Panc1 (cell line): ENCODE results near the gene AHI1. TPM values are rescaled to one million over a fixed set of nuclear protein-coding genes. Genes with fewer than 3 reads are reported as not detected.

ENCODE experiments used
- ATAC-seq: fragments of 200-7000 bp; cut with Tn5 transposase; 2 replicates; pipeline ENCODE4 v1.9.1; 2020; ENCODE audit warnings: mild to moderate bottlenecking, moderate library complexity
- BruUV-seq: library from RNA; stranded (reverse); fragments of 400-500 nt; replicated peaks from 2 replicates; lab custom pipeline; 2021; lab: Mats Ljungman, UMichigan
- CTCF ChIA-PET: fragments of 300-600 bp; sonication (Branson Sonifier 250); formaldehyde crosslinking; loops from one replicate; lab custom pipeline; 2022; ENCODE audit warnings: antibody characterized with exemption; lab: Charles Lee
- POLR2A ChIA-PET: fragments of 300-600 bp; sonication (Branson Sonifier 250); formaldehyde crosslinking; loops from one replicate; lab custom pipeline; 2022; ENCODE audit warnings: antibody characterized with exemption; lab: Charles Lee
- DNase-seq: peaks from one replicate; pipeline ENCODE4 v3.0.0-alpha.2; 2010; ENCODE audit warnings: low read depth, low spot score
- H3K27ac ChIP-seq: 2 replicates; pipeline ENCODE4 v1.5.1; 2011; ENCODE audit warnings: mild to moderate bottlenecking, low read length, inconsistent platforms
- H3K27me3 ChIP-seq: fragments of 200-500 bp; sonication (Bioruptor generic); 2 replicates; pipeline ENCODE4 v1.6.0; 2014; ENCODE audit warnings: low read length, inconsistent platforms; ENCODE audit not compliant: control insufficient read depth, insufficient read depth
- H3K36me3 ChIP-seq: fragments of 200-500 bp; sonication (Bioruptor generic); 2 replicates; pipeline ENCODE4 v1.5.1; 2014; ENCODE audit warnings: inconsistent platforms, mild to moderate bottlenecking, low read length, moderate library complexity; ENCODE audit not compliant: control insufficient read depth, insufficient read depth
- H3K4me1 ChIP-seq: 2 replicates; pipeline ENCODE4 v1.5.1; 2011; ENCODE audit warnings: inconsistent platforms, mild to moderate bottlenecking, low read length, moderate library complexity; ENCODE audit not compliant: control insufficient read depth, insufficient read depth
- H3K4me3 ChIP-seq, 2 experiments: 2 replicates each; pipeline ENCODE4 v1.5.1; 2011 to 2012; ENCODE audit warnings: low read depth in 2 of 2, low read length in 2 of 2, mild to moderate bottlenecking in 2 of 2, inconsistent platforms in 1 of 2, moderate library complexity in 1 of 2
- H3K9me3 ChIP-seq: fragments of 200-500 bp; sonication (Bioruptor generic); 2 replicates; pipeline ENCODE4 v1.5.1; 2014; ENCODE audit warnings: low read depth, mild to moderate bottlenecking, inconsistent platforms, low read length, moderate library complexity; ENCODE audit not compliant: control insufficient read depth, insufficient read depth
- POLR2AphosphoS5 ChIP-seq: IDR thresholded peaks from 2 replicates; pipeline ENCODE4 v1.6.1; 2012; ENCODE audit warnings: mild to moderate bottlenecking, low read depth, low read length, moderate library complexity
- REST ChIP-seq, 2 experiments: IDR thresholded peaks; 2 replicates each; pipeline ENCODE4 v1.6.1; 2011 to 2012; ENCODE audit warnings: low read depth in 2 of 2, control low read depth in 1 of 2, low read length in 1 of 2, mild to moderate bottlenecking in 1 of 2, moderate library complexity in 1 of 2; ENCODE audit not compliant: insufficient read depth in 1 of 2
- SIN3A ChIP-seq: IDR thresholded peaks from 2 replicates; pipeline ENCODE4 v1.6.1; 2012; ENCODE audit warnings: low read depth, mild to moderate bottlenecking, low read length, moderate library complexity, borderline replicate concordance; ENCODE audit not compliant: insufficient read depth
- TCF7L2 ChIP-seq: IDR thresholded peaks from 2 replicates; pipeline ENCODE4 v1.6.1; 2011; ENCODE audit warnings: mild to moderate bottlenecking, low read depth, low read length, inconsistent platforms
- in situ Hi-C: cut with HindIII; loops from 2 replicates; pipeline ENCODE4 v1.10.0; 2016; ENCODE audit warnings: low sequenced_read_pairs, low pct_unique_long_range_greater_than_20kb
- intact Hi-C: fragments of 100-400 bp; cut with micrococcal nuclease; formaldehyde crosslinking; loops from one replicate; pipeline ENCODE4 v1.10.0; 2022; ENCODE audit not compliant: unreplicated experiment
- total RNA-seq: library from RNA; stranded (reverse); gene quantifications from one replicate; pipeline ENCODE4 v1.2.1, GENCODE V29; 2021; ENCODE audit not compliant: unreplicated experiment
- TF ChIP-seq, protein P1 (sequence below): fragments of 450-650 bp; IDR thresholded peaks from 2 replicates; pipeline ENCODE4 v1.5.1; 2017; ENCODE audit warnings: mild to moderate bottlenecking

Gene AHI1
- total RNA-seq, 1 experiment from 2014 or later = 22.3 TPM

GRCh38 chr6:135271626-135272025 is 225.9 kb downstream of the AHI1 start:
- Histone ChIP-seq H3K27me3 (no peaks in the 10 kb centered on the region), H3K27ac (no peak overlapping the region), H3K9me3 (no peaks in the 10 kb centered on the region), H3K4me3 (no peak overlapping the region), H3K36me3 (no peaks in the 10 kb centered on the region), H3K4me1 (no peaks in the 10 kb centered on the region)
- intact Hi-C loops (no loop called here), in situ Hi-C loops (no loop called here)
- TF ChIP-seq REST (IDR thresholded peaks at IDR 0.05; ENCODE audit: insufficient read depth in 1 of 2, low read depth in 2 of 2, low read length in 1 of 2) (no peak), SIN3A (no peak), POLR2AphosphoS5 (no peak), TCF7L2 (no peak)
- TF ChIP-seq, protein P1, sequence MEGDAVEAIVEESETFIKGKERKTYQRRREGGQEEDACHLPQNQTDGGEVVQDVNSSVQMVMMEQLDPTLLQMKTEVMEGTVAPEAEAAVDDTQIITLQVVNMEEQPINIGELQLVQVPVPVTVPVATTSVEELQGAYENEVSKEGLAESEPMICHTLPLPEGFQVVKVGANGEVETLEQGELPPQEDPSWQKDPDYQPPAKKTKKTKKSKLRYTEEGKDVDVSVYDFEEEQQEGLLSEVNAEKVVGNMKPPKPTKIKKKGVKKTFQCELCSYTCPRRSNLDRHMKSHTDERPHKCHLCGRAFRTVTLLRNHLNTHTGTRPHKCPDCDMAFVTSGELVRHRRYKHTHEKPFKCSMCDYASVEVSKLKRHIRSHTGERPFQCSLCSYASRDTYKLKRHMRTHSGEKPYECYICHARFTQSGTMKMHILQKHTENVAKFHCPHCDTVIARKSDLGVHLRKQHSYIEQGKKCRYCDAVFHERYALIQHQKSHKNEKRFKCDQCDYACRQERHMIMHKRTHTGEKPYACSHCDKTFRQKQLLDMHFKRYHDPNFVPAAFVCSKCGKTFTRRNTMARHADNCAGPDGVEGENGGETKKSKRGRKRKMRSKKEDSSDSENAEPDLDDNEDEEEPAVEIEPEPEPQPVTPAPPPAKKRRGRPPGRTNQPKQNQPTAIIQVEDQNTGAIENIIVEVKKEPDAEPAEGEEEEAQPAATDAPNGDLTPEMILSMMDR = no peak
- BruUV-seq = no TSS peak
- DNase-seq = no peak
- ChIA-PET POLR2A (no interaction called here), CTCF (no interaction called here)
- ATAC-seq = no peak

DNA sequence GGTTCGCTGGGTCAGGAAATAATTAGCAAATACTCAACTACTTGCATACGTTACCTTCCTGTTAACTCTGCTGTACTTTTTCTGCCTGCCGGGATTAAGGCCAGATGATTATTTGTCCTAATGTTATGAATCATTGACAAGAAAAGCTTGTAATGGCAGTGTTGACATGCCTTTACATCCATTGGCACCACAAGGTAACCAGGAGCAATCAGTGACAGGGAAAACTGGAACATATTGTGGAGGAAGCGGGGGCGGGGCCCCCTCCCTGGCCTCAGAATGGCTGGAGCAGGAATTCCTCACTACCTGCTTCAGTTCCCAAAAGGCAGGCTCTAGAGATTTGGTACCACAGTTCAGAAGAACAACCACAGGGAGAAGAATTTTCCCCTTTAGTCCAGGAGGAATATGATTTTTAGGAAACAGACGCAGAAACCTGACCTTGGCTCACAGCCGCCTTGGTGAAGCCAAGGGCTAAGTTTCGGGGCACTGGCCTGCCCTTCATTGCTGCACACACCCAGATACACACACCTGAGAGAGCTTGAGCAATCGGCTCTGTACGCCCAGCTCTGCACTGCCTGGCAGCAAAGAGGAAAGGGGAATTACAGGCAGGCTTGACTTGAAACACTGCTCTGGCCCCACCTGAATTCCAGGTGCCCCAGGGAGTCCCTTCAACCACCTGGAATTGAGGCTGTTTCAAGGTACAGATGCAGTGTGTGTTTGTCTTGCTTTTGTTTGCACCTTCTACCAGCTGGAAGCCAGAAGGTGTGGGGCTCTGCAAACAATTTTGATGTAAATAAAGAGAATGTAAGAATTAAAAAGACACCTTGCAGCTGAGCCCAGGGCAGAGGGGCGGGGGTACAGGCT is 226.6 kb downstream of the AHI1 start:
- H3K4me3 ChIP-seq = no peak overlapping the region
- H3K27ac ChIP-seq = no peak overlapping the region
- no TSS peak for BruUV-seq
- H3K9me3 ChIP-seq = no peaks in the 10 kb centered on the region
- CTCF ChIA-PET = no interaction called here
- DNase-seq = no peak
- ATAC-seq = no peak
- no peaks in the 10 kb centered on the region for H3K36me3 ChIP-seq
- no peaks in the 10 kb centered on the region for H3K4me1 ChIP-seq
- no peaks in the 10 kb centered on the region for H3K27me3 ChIP-seq
- POLR2A ChIA-PET = no interaction called here
- TF ChIP-seq TCF7L2 (no peak), POLR2AphosphoS5 (no peak), SIN3A (no peak), REST (IDR thresholded peaks at IDR 0.05; ENCODE audit: insufficient read depth in 1 of 2, low read depth in 2 of 2, low read length in 1 of 2) (no peak)
- TF ChIP-seq, protein P1 = no peak
- in situ Hi-C loops (no loop called here), intact Hi-C loops (no loop called here)
